Tibial artery (tissue), 4 donors: ENCODE results near the gene GPR180.

Experiments used
- DNase-seq, 2 donors: peaks; one replicate each; pipeline ENCODE4 v3.0.0-alpha.2; 2019
- H3K27ac ChIP-seq, 2 donors: fragments of 200-600 bp; sonication (generic) in 1 of 2; 1 replicate in 1 of 2; 2 replicates in 1 of 2; pipeline ENCODE4 v1.5.1; 2018 to 2019; ENCODE audit warnings: mild to moderate bottlenecking in 1 of 2
- H3K27me3 ChIP-seq, 2 donors: fragments of 200-600 bp; sonication (generic) in 1 of 2; one replicate each; pipeline versions ENCODE4 v1.5.1 to v1.6.0; 2016 to 2019
- H3K36me3 ChIP-seq, 3 donors: fragments of 200-600 bp; sonication (generic) in 2 of 3; one replicate each; pipeline ENCODE4 v1.5.1; 2016 to 2019; ENCODE audit warnings: mild to moderate bottlenecking in 2 of 3
- H3K4me1 ChIP-seq, 4 donors: fragments of 200-600 bp; sonication (generic) in 2 of 4; 1 replicate in 3 of 4; 2 replicates in 1 of 4; pipeline ENCODE4 v1.5.1; 2016 to 2019
- H3K4me3 ChIP-seq, 2 donors: fragments of 200-600 bp; sonication (generic) in 1 of 2; 1 replicate in 1 of 2; 2 replicates in 1 of 2; pipeline ENCODE4 v1.5.1; 2018 to 2019; ENCODE audit warnings: mild to moderate bottlenecking in 2 of 2
- H3K9me3 ChIP-seq, 3 donors: fragments of 200-600 bp; sonication (generic) in 1 of 3; one replicate each; pipeline ENCODE4 v1.5.1; 2016 to 2019
- CTCF ChIP-seq, 2 experiments: fragments of 200-600 bp in 1 of 2; fragments of 450-650 bp in 1 of 2; IDR thresholded peaks; one replicate each; pipeline ENCODE4 v1.5.1; 2017 to 2019; ENCODE audit warnings: antibody characterized with exemption in 2 of 2, mild to moderate bottlenecking in 1 of 2, moderate library complexity in 1 of 2
- intact Hi-C: fragments of 100-400 bp; cut with DNase I; formaldehyde crosslinking; loops from one replicate; pipeline ENCODE4 v1.15.0; 2023; ENCODE audit warnings: low total_unique reads

The GPR180 gene

DNA sequence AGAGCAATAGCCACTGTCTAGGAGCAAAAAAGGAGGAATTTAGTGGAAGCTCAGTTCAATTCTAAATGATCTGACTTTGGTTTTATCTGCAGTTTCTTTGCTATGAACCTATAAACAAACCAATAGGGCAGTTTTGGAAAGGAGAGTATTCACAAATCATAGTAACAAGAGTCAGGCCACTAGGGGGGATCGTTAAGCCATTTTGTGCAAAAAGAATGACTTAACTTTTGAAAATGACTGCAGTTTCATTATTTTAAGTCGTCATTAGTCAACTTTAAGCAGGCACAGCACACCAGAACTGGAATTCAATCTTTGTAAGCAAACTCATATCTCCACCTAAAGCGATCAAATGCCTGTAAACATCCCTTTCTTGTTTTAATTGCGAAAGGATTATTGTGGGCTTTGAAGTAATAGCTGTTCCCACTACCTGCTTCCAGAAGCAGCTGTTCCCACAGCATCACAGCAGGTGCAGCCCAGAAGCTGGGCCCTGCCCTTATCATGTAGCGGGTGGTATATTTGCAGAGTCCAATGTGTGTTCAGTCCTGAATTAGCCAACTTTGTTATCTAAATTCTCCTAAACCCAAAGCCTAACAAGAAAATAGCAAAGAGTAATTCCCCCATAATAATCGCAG lies 59.2 kb downstream of the GPR180 start:
- Histone ChIP-seq H3K4me3 (no peak overlapping the region), H3K27ac (no peak overlapping the region), H3K4me1 (no peaks in the 10 kb centered on the region), H3K9me3 (no peaks in the 10 kb centered on the region), H3K27me3 (peaks cover 0 to 2% of the 10 kb centered on the region in 2 donors), H3K36me3 (no peaks in the 10 kb centered on the region)
- no peak for DNase-seq
- TF ChIP-seq CTCF (IDR thresholded peaks at IDR 0.05), result no peak
- intact Hi-C loops, result no loop called here

DNA sequence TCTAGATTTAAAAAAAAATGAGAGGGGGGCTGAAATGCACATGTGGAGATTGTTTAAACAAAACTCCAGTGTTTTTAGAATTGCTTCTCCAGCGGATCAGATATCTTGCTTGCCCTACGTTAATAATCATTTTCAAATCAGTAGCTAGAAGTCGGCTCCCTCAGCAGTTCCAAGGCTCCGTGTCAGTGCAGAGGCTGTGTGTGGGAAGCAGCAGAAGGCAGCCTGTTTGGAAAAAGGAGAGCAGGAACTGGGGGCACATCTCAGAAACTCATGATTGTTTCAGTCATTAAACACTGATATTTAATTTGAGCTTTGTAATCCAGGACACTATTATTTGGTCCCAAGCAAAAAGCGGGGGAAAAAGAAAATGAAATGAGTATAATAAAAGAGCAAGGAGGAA lies 59.7 kb downstream of the GPR180 start:
- Histone ChIP-seq H3K9me3 (no peaks in the 10 kb centered on the region), H3K36me3 (no peaks in the 10 kb centered on the region), H3K4me1 (no peaks in the 10 kb centered on the region), H3K27ac (no peak overlapping the region), H3K27me3 (peaks cover 0 to 8% of the 10 kb centered on the region in 2 donors), H3K4me3 (no peak overlapping the region)
- TF ChIP-seq CTCF (IDR thresholded peaks at IDR 0.05), result no peak
- DNase-seq, result no peak
- intact Hi-C loops, result no loop called here

DNA sequence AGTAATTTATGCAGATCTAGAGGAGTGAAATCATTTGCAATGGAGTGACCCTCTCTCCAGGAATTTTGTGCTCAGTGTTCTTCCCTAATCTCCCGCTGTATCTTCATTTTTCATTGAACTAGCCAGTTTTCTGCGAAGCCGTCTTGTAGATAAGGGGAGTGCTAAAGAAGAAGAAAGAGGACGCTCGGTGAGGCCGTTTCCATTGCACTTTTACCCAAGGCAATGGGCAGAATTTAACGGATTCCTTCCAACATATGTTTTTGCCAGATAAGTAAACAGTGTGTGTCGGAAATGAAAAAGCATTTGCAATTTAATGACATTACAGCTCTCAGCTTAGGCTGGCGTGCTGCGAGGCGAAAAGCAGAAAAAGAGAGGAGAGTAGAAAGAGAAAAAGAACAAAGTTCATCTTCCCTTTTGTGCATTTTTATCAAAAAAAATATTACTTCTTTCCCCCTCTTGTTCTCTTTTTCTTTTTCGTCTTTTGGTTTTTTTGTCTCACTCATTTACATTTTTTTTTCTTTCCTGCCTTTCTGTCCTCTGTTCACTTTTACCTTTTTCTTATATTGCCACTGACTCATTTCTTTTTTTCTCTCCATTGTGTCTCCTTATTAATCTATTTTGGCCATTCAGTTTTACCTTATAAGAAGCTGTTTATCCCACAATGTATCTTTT lies 60.8 kb downstream of the GPR180 start:
- no peak for TF ChIP-seq CTCF (IDR thresholded peaks at IDR 0.05)
- intact Hi-C loops, result no loop called here

DNA sequence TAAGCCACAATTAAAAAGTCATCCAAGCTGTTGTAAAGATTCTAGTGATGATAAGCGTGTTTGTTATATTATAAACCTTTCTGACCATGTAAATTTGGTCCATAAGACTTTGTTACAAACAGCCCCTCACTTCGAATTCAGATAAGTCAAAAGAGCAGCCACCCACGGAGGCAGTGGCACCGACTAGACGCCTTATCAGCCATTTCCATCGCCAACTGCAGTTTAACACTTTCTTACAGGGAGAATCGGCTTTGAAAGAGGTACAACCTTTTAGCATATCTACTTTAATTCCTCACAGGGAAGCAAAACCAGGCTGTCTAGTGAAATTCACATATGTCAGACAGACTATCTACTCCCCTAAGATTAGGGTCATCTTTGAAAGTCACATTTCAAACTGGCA lies 63.2 kb downstream of the GPR180 start:
- intact Hi-C loops, result no loop called here
- peaks cover 0 to 11% of the 10 kb centered on the region in 2 donors for H3K27me3 ChIP-seq
- no peaks in the 10 kb centered on the region for H3K36me3 ChIP-seq
- H3K4me3 ChIP-seq, result no peak overlapping the region
- no peak for TF ChIP-seq CTCF (IDR thresholded peaks at IDR 0.05)
- H3K27ac ChIP-seq, result no peak overlapping the region
- H3K4me1 ChIP-seq, result no peaks in the 10 kb centered on the region
- H3K9me3 ChIP-seq, result no peaks in the 10 kb centered on the region
- DNase-seq, result no peak

More for the DNA sequence above, 60.8 kb downstream of the GPR180 start:
- Histone ChIP-seq H3K9me3 (no peaks in the 10 kb centered on the region), H3K27ac (no peak overlapping the region), H3K4me1 (no peaks in the 10 kb centered on the region), H3K27me3 (peaks cover 0 to 8% of the 10 kb centered on the region in 2 donors), H3K36me3 (no peaks in the 10 kb centered on the region), H3K4me3 (no peak overlapping the region)
- no peak for DNase-seq

DNA sequence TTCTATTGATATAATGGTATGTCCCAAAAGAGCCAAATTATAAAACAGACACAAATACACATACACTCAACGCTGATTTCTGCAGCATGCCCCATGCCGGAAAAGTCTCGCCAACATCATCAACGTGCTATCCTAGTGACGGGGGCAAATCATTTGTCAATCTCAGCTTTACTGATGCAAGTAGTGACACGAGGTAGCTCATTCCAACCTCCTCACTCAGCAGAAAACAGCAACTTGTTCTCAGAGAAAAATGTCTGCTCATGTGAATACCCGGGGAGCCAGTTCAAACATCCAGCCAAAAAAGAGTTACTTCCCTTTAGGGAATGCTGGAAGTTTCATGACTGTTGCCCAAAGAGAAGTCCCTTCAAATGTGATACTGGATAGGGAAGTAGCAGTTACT lies 64.4 kb downstream of the GPR180 start:
- H3K27me3 ChIP-seq, result peaks cover 0 to 14% of the 10 kb centered on the region in 2 donors
- no peaks in the 10 kb centered on the region for H3K4me1 ChIP-seq
- no peak for TF ChIP-seq CTCF (IDR thresholded peaks at IDR 0.05)
- H3K9me3 ChIP-seq, result no peaks in the 10 kb centered on the region
- intact Hi-C loops, result no loop called here
- no peak overlapping the region for H3K4me3 ChIP-seq
- no peak for DNase-seq
- H3K27ac ChIP-seq, result no peak overlapping the region
- H3K36me3 ChIP-seq, result no peaks in the 10 kb centered on the region
